SK-N-SH (cell line): ENCODE measurements around the gene CCDC144A. TPM values are rescaled to one million over a fixed set of nuclear protein-coding genes. Genes with fewer than 3 reads are reported as not detected.

Experiments used
- CTCF ChIA-PET: fragments of 300-600, 350-600 bp; formaldehyde crosslinking; extraction: SDS; loops from one replicate; lab custom pipeline; 2021; lab: Yijun Ruan, JAX
- POLR2A ChIA-PET: fragments of 350-600 bp; sonication (Branson Sonifier 250); formaldehyde crosslinking; extraction: SDS; loops from one replicate; lab custom pipeline; 2020; ENCODE audit warnings: antibody characterized with exemption, inconsistent platforms; lab: Yijun Ruan, JAX
- DNase-seq: peaks from one replicate; pipeline ENCODE4 v3.0.0; 2012
- H2AFZ ChIP-seq: fragments of 200-600 bp; sonication (generic); 2 replicates; pipeline ENCODE4 v1.8.1; 2016; ENCODE audit warnings: antibody characterized with exemption, mild to moderate bottlenecking, low read depth
- H3F3A ChIP-seq: fragments of 200-600 bp; sonication (generic); replicated peaks from 2 replicates; pipeline ENCODE3; 2016; ENCODE audit warnings: antibody characterized with exemption, mild to moderate bottlenecking; ENCODE audit not compliant: insufficient read depth
- H3K27ac ChIP-seq, 2 experiments: fragments of 200-500 bp in 1 of 2; fragments of 200-600 bp in 1 of 2; sonication (Bioruptor generic) in 1 of 2; sonication (generic), shearing (Covaris generic) in 1 of 2; 2 replicates each; pipeline versions ENCODE4 v1.5.1 to v1.6.1; 2014 to 2016; ENCODE audit warnings: low read depth in 2 of 2, inconsistent platforms in 1 of 2, low read length in 1 of 2, mild to moderate bottlenecking in 1 of 2, mixed read lengths in 1 of 2
- H3K27me3 ChIP-seq: fragments of 200-600 bp; sonication (generic), shearing (Covaris generic); 2 replicates; pipeline ENCODE4 v1.6.1; 2016; ENCODE audit warnings: mixed run types; ENCODE audit not compliant: insufficient read depth
- H3K36me3 ChIP-seq, 2 experiments: fragments of 200-500 bp in 1 of 2; fragments of 200-600 bp in 1 of 2; sonication (Bioruptor generic) in 1 of 2; sonication (generic) in 1 of 2; replicated peaks in 1 of 2; 2 replicates each; pipeline versions ENCODE3 to v1.5.1; 2014 to 2016; ENCODE audit warnings: low read length in 1 of 2, mild to moderate bottlenecking in 1 of 2; ENCODE audit not compliant: insufficient read depth in 2 of 2, control insufficient read depth in 1 of 2
- H3K4me1 ChIP-seq, 2 experiments: fragments of 200-500 bp in 1 of 2; fragments of 200-600 bp in 1 of 2; sonication (Bioruptor generic) in 1 of 2; sonication (generic), shearing (Covaris generic) in 1 of 2; 2 replicates each; pipeline versions ENCODE4 v1.5.1 to v1.6.1; 2014 to 2016; ENCODE audit warnings: low read depth in 1 of 2, low read length in 1 of 2, mixed run types in 1 of 2; ENCODE audit not compliant: insufficient read depth in 2 of 2, control insufficient read depth in 1 of 2
- H3K4me2 ChIP-seq: fragments of 200-600 bp; sonication (generic), shearing (Covaris generic); 2 replicates; pipeline ENCODE4 v1.6.1; 2017; ENCODE audit warnings: mixed run types
- H3K4me3 ChIP-seq, 2 experiments: fragments of 200-500 bp in 1 of 2; fragments of 200-600 bp in 1 of 2; sonication (Bioruptor generic) in 1 of 2; sonication (generic), shearing (Covaris generic) in 1 of 2; 2 replicates each; pipeline versions ENCODE4 v1.5.1 to v1.8.1; 2014 to 2016; ENCODE audit warnings: low read depth in 2 of 2, inconsistent platforms in 1 of 2, low read length in 1 of 2, mild to moderate bottlenecking in 1 of 2, mixed read lengths in 1 of 2, moderate library complexity in 1 of 2
- H3K79me2 ChIP-seq: fragments of 200-600 bp; sonication (generic); 2 replicates; pipeline ENCODE4 v1.8.1; 2017; ENCODE audit warnings: mild to moderate bottlenecking; ENCODE audit not compliant: insufficient read depth
- H3K9ac ChIP-seq: fragments of 200-600 bp; sonication (generic); 2 replicates; pipeline ENCODE4 v1.6.1; 2017; ENCODE audit warnings: mixed run types
- H3K9me2 ChIP-seq: fragments of 200-600 bp; sonication (generic); 2 replicates; pipeline ENCODE4 v1.6.1; 2017; ENCODE audit warnings: mixed run types
- H3K9me3 ChIP-seq: fragments of 200-600 bp; sonication (generic); 2 replicates; pipeline ENCODE4 v1.6.1; 2017; ENCODE audit warnings: mixed run types, mild to moderate bottlenecking, moderate library complexity
- H4K20me1 ChIP-seq: fragments of 200-600 bp; sonication (generic); 2 replicates; pipeline ENCODE4 v1.6.1; 2017; ENCODE audit warnings: mild to moderate bottlenecking, mixed run types; ENCODE audit not compliant: insufficient read depth
- CHD2 ChIP-seq: fragments of 150-350 bp; IDR thresholded peaks from 2 replicates; pipeline ENCODE4 v1.6.1; 2018; ENCODE audit warnings: low read length; ENCODE audit not compliant: partially characterized antibody
- ELF1 ChIP-seq: IDR thresholded peaks from 2 replicates; pipeline ENCODE4 v1.4.0; 2012
- EP300 ChIP-seq, 2 experiments: IDR thresholded peaks; 2 replicates each; pipeline versions ENCODE4 v1.4.0 to v1.6.1; 2012; ENCODE audit warnings: borderline replicate concordance in 1 of 2, low read depth in 1 of 2, low read length in 1 of 2
- FOXM1 ChIP-seq: IDR thresholded peaks from 2 replicates; pipeline ENCODE4 v1.4.0; 2012; ENCODE audit warnings: low read depth, mild to moderate bottlenecking
- GABPA ChIP-seq: IDR thresholded peaks from 2 replicates; pipeline ENCODE4 v1.4.0; 2012; ENCODE audit warnings: low read depth, mild to moderate bottlenecking
- GATA2 ChIP-seq: sonication (generic); formaldehyde crosslinking; IDR thresholded peaks from 2 replicates; pipeline ENCODE4 v1.5.0; 2020; ENCODE audit warnings: mild to moderate bottlenecking, missing genetic modification reagents
- MEF2A ChIP-seq: IDR thresholded peaks from 2 replicates; pipeline ENCODE4 v1.4.0; 2012; ENCODE audit warnings: low read depth, borderline replicate concordance
- MXI1 ChIP-seq: IDR thresholded peaks from 2 replicates; pipeline ENCODE4 v1.6.1; 2012; ENCODE audit warnings: mild to moderate bottlenecking, low read depth, low read length, improper control_type of control experiment
- NFIC ChIP-seq: IDR thresholded peaks from 2 replicates; pipeline ENCODE4 v1.4.0; 2012; ENCODE audit warnings: borderline replicate concordance
- NRF1 ChIP-seq: IDR thresholded peaks from 2 replicates; pipeline ENCODE4 v1.6.1; 2012; ENCODE audit warnings: low read depth, mild to moderate bottlenecking, low read length
- POLR2AphosphoS5 ChIP-seq: IDR thresholded peaks from 2 replicates; pipeline ENCODE4 v1.6.1; 2012; ENCODE audit warnings: low read depth, low read length
- RFX5 ChIP-seq: IDR thresholded peaks from 2 replicates; pipeline ENCODE4 v1.6.1; 2012; ENCODE audit warnings: mild to moderate bottlenecking, improper control_type of control experiment, low read length
- SMC3 ChIP-seq: IDR thresholded peaks from 2 replicates; pipeline ENCODE4 v1.6.1; 2012; ENCODE audit warnings: low read depth, low read length, improper control_type of control experiment
- TCF12 ChIP-seq: IDR thresholded peaks from 2 replicates; pipeline ENCODE4 v1.4.0; 2012
- YY1 ChIP-seq: IDR thresholded peaks from 2 replicates; pipeline ENCODE4 v1.4.0; 2012; ENCODE audit warnings: low read depth, mild to moderate bottlenecking
- polyA plus RNA-seq, 3 experiments: library from polyadenylated mRNA; depleted of rRNA; stranded (reverse); fragments of >200 nt; gene quantifications; 2 replicates each; pipeline ENCODE4 v1.2.3, GENCODE V29; 2012
- TF ChIP-seq, protein P1 (sequence below): IDR thresholded peaks from 2 replicates; pipeline ENCODE4 v1.6.1; 2012; ENCODE audit warnings: mild to moderate bottlenecking, low read depth, low read length, moderate library complexity
- TF ChIP-seq, protein P2 (sequence below): fragments of 150-350 bp; IDR thresholded peaks from 2 replicates; pipeline ENCODE4 v1.6.1; 2017; ENCODE audit warnings: antibody characterized with exemption, low read length, low read depth, borderline replicate concordance
- TF ChIP-seq, protein P3 (sequence below): fragments of 150-350 bp; IDR thresholded peaks from 2 replicates; pipeline ENCODE4 v1.6.1; 2016; ENCODE audit warnings: mild to moderate bottlenecking, low read depth, low read length
- TF ChIP-seq, protein P4 (sequence below): fragments of 200-600 bp; sonication (generic); IDR thresholded peaks from 2 replicates; pipeline ENCODE4 v1.6.1; 2017; ENCODE audit warnings: antibody characterized with exemption, mild to moderate bottlenecking, moderate library complexity

Gene CCDC144A
- polyA plus RNA-seq, 1 of the 3 experiments (the other 2 are of a cell fraction), result 0.02 TPM

DNA sequence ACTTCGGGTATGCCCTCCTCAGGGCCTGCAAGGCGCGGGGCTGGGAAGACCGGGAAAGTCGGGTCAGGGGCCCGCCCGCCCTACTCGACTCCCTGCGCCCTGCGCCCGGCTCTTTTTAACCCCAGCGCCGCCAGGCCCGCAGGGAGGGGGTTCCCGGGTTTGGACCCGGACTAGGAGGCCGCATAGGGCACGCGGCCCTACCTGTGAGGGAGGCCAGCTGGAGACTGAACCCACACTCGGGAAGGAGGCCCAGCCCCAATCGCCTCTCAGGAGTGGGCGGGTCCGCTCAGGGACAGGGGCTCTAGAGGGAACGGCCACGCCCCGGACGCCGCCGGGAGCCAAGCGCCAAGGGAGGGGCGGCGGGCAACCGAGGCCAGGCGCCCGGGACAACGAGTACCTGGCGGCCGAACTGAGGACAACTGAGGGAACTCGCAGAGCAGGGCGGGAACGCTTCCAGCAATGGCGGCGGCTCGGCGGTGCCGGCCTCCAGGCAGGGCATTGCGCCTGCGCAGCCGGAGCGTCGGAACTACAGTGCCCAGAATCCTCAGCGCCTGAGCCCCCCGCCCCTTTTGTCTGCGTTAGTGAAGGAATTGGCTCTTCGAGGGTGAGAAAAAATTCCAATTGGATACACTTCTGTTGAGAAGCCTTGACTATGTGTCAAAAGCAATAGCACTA is 36.5 kb upstream of the CCDC144A start, which contains the start of gene ZNF624 (continued):
- TF ChIP-seq, protein P1, sequence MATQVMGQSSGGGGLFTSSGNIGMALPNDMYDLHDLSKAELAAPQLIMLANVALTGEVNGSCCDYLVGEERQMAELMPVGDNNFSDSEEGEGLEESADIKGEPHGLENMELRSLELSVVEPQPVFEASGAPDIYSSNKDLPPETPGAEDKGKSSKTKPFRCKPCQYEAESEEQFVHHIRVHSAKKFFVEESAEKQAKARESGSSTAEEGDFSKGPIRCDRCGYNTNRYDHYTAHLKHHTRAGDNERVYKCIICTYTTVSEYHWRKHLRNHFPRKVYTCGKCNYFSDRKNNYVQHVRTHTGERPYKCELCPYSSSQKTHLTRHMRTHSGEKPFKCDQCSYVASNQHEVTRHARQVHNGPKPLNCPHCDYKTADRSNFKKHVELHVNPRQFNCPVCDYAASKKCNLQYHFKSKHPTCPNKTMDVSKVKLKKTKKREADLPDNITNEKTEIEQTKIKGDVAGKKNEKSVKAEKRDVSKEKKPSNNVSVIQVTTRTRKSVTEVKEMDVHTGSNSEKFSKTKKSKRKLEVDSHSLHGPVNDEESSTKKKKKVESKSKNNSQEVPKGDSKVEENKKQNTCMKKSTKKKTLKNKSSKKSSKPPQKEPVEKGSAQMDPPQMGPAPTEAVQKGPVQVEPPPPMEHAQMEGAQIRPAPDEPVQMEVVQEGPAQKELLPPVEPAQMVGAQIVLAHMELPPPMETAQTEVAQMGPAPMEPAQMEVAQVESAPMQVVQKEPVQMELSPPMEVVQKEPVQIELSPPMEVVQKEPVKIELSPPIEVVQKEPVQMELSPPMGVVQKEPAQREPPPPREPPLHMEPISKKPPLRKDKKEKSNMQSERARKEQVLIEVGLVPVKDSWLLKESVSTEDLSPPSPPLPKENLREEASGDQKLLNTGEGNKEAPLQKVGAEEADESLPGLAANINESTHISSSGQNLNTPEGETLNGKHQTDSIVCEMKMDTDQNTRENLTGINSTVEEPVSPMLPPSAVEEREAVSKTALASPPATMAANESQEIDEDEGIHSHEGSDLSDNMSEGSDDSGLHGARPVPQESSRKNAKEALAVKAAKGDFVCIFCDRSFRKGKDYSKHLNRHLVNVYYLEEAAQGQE, result no peak
- 0 out of 2 replicates have a peak, but pooled peaks have one; percentile 42 for TF ChIP-seq MXI1

DNA sequence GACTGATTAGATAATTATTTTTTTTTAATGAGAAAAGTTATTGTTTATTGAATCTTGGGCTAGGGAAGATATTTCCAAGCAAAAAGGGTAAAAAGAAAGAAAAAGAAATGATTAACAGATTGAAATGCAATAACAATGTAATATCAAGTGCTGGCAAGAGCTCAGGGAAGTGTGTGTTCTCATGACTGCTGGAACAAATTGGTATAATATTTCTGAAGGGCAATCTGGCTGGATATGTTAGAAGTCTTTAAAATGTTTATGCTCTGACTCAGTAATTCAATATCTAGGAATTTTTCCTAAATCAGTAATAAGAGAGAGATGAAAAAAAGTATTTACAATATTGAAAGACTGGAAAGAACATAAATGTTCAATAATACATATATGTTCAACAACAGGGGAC is 28.8 kb upstream of the CCDC144A start:
- H3F3A ChIP-seq, result no peaks in the 10 kb centered on the region
- H4K20me1 ChIP-seq, result no peaks in the 10 kb centered on the region
- DNase-seq, result no peak
- no peak for TF ChIP-seq CHD2
- no peak for TF ChIP-seq FOXM1
- no peak for TF ChIP-seq EP300 (IDR thresholded peaks at IDR 0.05; ENCODE audit: borderline replicate concordance in 1 of 2, low read depth in 1 of 2, low read length in 1 of 2)
- no peak for TF ChIP-seq SMC3
- TF ChIP-seq RFX5, result no peak
- TF ChIP-seq MXI1, result no peak
- no peak for TF ChIP-seq NFIC
- TF ChIP-seq GATA2 (CRISPR knock-in tag), result no peak
- TF ChIP-seq, protein P2, sequence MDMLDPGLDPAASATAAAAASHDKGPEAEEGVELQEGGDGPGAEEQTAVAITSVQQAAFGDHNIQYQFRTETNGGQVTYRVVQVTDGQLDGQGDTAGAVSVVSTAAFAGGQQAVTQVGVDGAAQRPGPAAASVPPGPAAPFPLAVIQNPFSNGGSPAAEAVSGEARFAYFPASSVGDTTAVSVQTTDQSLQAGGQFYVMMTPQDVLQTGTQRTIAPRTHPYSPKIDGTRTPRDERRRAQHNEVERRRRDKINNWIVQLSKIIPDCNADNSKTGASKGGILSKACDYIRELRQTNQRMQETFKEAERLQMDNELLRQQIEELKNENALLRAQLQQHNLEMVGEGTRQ, result no peak
- TF ChIP-seq POLR2AphosphoS5, result no peak
- no peak for TF ChIP-seq TCF12
- no peak for TF ChIP-seq NRF1
- no peak for TF ChIP-seq MEF2A
- no peak for TF ChIP-seq YY1
- no peak for TF ChIP-seq GABPA
- TF ChIP-seq, protein P1, result no peak
- TF ChIP-seq ELF1, result no peak
- TF ChIP-seq, protein P3, sequence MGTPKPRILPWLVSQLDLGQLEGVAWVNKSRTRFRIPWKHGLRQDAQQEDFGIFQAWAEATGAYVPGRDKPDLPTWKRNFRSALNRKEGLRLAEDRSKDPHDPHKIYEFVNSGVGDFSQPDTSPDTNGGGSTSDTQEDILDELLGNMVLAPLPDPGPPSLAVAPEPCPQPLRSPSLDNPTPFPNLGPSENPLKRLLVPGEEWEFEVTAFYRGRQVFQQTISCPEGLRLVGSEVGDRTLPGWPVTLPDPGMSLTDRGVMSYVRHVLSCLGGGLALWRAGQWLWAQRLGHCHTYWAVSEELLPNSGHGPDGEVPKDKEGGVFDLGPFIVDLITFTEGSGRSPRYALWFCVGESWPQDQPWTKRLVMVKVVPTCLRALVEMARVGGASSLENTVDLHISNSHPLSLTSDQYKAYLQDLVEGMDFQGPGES, result no peak
- TF ChIP-seq, protein P4, sequence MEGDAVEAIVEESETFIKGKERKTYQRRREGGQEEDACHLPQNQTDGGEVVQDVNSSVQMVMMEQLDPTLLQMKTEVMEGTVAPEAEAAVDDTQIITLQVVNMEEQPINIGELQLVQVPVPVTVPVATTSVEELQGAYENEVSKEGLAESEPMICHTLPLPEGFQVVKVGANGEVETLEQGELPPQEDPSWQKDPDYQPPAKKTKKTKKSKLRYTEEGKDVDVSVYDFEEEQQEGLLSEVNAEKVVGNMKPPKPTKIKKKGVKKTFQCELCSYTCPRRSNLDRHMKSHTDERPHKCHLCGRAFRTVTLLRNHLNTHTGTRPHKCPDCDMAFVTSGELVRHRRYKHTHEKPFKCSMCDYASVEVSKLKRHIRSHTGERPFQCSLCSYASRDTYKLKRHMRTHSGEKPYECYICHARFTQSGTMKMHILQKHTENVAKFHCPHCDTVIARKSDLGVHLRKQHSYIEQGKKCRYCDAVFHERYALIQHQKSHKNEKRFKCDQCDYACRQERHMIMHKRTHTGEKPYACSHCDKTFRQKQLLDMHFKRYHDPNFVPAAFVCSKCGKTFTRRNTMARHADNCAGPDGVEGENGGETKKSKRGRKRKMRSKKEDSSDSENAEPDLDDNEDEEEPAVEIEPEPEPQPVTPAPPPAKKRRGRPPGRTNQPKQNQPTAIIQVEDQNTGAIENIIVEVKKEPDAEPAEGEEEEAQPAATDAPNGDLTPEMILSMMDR, result no peak
- TF ChIP-seq, all 33 proteins: peak for 0
- Histone ChIP-seq H2AFZ (no peak overlapping the region), H3K9ac (no peak overlapping the region), H3K9me2 (no peaks in the 10 kb centered on the region), H3K36me3 (no peaks in the 10 kb centered on the region), H3K9me3 (no peaks in the 10 kb centered on the region), H3K4me3 (no peak overlapping the region), H3K4me1 (no peaks in the 10 kb centered on the region), H3K27me3 (peaks cover 22% of the 10 kb centered on the region; the same call in 1 of the 2 replicates), H3K79me2 (no peaks in the 10 kb centered on the region), H3K4me2 (no peak overlapping the region), H3K27ac (no peak overlapping the region)
- POLR2A ChIA-PET, result no interaction called here
- CTCF ChIA-PET, result no interaction called here
